ENCODE measurements around the gene CACNB2.

CACNB2 gene

DNA sequence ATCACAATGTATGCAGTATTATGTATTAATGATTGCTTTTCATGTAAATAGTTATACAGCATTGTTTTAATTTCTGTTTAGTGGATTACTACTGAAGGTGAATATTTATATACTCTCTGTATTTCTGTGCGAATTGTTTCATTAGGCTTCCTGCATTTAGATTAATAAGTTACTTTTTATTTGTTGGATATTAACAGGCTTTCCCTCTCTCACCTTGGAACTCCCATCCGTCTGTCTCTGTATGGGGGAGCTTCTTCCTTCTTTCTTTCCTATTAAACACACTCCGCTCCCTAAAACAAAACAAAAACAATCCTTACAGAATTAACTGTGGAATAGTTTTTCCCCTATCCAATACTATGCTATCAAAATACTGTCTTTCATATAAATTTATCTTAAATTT lies 205.1 kb downstream of the CACNB2 start:
- no peak for DNase-seq

DNA sequence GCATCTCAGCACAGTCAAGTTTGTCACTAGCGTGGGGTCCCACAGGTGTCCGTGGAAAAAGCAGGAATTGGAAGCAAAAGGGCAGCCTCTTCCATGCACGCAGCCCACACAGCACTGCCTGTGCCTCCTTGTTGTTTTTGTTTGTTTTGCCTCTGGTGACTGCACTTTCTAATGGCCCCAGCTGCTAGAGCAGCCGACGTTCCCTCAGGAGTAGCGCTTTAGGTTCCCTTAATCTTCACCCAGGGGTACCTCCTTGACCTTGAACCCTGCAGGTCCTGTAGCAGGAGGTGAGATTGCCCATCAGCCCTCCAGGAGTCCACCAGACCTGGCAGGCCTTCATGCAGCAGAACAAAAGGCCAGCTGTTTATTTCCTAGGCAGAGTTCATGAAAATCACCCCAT lies 210.1 kb downstream of the CACNB2 start:
- no peak for DNase-seq

DNA sequence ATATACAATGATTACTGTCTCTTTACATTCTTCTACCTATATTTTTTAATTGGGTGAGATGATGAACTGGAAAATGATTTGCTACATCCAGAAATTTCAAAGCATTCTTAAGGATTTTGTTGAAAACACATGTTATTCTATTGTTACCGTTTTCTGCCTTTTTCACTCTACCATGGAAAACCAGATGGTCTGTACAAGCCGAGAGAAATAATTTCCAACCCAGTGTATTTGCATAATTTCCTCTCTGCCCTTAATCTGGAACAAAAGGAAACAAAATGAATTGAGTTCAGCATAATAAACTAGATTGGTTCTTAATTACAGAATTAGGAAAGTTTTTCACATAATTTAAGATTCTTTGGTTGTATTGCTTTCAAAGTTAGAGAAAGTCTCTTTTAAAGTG lies 211.2 kb downstream of the CACNB2 start:
- no peak for DNase-seq

GRCh38 chr10:18352175-18352574 lies 212.0 kb downstream of the CACNB2 start:
- no peak for DNase-seq

DNA sequence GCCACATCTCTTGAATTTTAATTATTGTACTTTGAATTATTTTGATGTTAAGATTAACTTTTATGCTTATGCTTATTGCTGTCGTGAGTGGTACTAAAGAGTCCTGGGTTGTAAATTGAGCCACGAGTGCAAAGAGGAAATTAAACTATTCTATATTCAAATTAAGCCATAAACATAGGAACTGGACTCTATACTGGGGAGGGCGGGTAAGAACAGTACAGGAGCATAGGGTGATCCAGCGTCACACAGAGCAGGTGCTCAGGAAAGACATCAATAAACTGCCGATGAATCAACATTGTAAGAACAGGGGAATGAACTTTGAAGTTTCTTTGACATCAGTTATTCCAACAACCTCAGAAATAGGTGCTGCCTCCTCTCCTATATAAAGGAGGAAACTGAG lies 219.6 kb downstream of the CACNB2 start:
- DNase-seq, result no peak

DNA sequence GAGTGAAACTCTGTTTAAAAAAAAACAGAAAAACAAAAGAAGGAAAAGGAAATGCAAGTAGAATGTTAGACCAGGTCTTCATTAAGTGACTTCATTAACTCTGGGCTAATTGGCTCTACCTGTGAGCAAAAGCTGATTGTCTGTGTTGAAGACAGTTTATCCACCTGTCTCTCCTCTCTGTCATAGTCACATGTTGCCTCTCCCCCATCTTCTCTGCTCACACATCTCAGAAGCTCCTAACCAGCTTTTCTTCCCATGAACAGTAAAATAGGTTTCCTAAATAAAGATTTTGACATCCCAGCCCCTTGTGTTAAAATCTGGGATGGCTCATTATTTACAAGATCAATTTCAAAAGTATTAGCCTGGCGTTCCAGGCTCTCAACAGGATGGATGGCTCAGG lies 222.7 kb downstream of the CACNB2 start:
- DNase-seq, result no peak

GRCh38 chr10:18364987-18365775 lies 225.0 kb downstream of the CACNB2 start:
- DNase-seq, result no peak

GRCh38 chr10:18367840-18368239 lies 227.6 kb downstream of the CACNB2 start:
- DNase-seq, result no peak

DNA sequence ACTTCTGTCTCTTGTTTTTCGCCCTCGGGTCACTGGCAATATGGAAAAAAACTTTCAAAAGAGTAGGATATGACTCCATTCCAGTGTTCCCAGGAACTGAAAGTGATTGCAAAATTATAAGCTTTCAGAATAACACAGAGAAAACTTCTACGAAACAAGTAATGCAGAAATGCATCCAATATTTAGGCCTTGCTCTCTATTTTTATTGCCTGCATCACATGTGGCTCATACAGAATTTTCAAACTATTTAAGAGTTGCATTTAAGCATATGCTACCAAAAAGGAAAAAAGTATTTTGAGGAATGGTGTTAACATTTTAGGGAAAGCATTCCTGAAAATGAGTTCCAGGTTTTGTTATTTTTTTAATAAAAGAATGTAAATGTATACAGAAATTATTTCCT lies 228.0 kb downstream of the CACNB2 start:
- DNase-seq, result no peak

- no peak for DNase-seq
These were observed 228.5 kb downstream of the CACNB2 start for GRCh38 chr10:18368682-18369081.

DNA sequence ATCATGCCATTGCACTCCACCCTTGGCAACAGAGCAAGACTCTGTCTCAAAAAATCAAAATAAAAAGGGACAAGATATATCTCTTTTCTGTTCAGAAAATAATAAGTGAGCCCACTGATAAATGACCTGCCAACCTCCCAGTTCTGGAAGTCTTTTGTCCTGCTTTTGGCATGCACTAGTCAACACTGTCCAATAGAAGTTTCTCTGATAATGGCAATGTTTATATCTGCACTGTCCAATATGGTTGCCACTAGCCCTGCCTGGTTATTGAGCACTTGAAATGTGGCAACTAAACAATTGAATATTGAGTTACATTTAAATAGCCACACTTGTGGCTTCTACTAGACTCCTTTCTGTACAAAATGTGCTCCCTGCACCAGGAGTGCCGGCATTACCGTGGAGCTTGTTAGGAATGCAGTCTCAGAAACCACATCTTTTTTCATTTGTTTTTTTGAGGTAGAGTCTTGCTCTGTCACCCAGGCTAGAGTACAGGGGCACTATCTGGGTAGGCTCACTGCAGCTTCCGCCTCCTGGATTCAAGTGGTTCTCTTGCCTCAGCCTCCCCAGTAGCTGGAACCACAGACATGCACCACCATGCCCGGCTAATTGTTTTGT lies 229.7 kb downstream of the CACNB2 start:
- DNase-seq, result no peak

- DNase-seq, result no peak
These were observed 236.4 kb downstream of the CACNB2 start for GRCh38 chr10:18376650-18377049.

DNA sequence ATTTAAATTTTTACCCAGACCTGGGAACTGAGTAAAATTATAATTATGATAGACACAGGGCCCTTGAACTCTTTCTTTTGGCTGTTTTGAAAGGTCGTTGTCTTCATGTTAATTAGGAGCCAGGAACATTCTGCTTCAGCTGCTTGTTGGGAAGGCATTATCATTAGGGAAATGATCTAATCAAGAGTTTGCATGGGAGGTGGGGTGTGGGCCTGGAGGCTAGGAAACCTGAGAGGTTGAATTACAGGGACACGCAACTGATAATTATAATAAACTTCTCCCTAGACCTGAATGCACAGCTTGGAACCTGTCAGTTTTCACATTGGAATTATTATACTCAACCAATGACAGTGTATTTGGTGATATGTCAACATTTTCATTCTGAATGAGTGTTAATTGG lies 237.7 kb downstream of the CACNB2 start:
- no peak for DNase-seq

- DNase-seq, result no peak
These were observed 238.5 kb downstream of the CACNB2 start for GRCh38 chr10:18378766-18379165.

DNA sequence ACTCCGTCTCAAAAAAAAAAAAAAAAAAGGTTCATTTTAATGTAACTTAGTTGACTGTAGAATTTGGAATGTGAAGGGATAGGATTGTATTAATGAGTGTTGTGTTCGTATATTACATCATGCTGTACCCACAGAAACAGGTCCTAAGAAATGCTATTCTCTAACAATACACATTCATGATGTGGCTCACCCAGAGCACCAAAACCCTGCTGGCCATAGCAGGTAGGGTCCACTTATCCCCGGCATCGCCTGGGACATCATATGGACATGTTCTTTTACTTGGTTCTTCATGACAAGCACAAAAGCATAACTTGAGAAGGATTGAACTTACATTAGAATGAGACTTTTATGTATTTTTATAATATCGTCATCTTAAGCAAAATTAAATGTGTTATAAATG lies 241.5 kb downstream of the CACNB2 start:
- DNase-seq, result no peak

DNA sequence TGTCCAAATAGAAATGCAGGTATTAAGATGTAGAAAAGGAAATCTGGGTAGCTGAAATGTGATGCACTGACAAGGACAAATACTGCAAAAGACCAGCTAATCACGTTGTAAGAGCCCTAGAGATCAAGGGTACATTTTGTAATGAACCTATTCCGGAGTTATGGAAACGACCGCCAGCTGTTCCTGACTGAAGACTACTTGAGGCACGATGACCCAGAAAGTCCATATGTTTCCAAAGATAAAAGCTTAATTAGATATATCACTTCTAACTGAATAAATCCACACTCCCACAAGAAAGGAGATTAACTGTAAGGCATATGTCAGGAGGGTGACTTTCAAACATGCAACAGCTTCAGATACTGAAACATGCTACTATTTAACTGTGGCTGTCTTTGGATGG lies 257.7 kb downstream of the CACNB2 start:
- DNase-seq, result no peak

DNA sequence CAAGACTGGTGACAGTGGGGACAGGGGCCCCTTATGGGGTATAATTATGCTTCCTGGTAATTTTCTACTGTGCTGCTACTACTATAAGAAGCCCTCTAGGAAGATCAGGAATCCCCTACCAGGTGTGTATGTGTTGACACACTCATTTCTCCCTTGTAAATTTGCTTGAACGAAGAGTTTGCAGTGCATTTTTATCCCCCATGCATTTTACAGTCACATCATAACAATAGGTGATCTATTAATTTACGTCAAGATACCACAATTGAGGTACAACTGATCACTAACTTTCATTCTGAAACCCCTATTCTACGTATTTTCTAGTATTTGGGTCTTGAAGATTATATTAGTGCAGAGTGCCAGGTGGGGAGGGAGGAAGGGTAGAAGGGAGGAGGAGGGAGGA lies 258.9 kb downstream of the CACNB2 start:
- DNase-seq, result no peak

GRCh38 chr10:18400201-18400905 lies 260.1 kb downstream of the CACNB2 start:
- DNase-seq, result no peak

DNA sequence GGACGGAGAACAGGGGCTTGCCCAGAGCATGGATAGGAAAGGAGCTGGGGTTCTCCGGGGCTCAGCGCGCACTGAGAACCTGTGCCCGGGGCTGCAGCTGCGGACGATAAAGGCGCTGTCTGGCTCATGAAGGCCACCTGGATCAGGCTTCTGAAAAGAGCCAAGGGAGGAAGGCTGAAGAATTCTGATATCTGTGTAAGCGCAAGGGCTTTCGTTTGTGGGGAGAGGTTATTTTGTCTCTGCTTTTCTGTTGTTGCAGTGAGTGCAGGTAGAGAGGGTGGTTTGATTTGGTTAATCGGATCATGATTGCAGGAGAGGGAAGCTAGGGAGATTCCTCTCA lies 260.7 kb downstream of the CACNB2 start:
- DNase-seq, result peak; percentile 12

- DNase-seq, result no peak
These were observed 261.4 kb downstream of the CACNB2 start for GRCh38 chr10:18401416-18402195.

GRCh38 chr10:18402853-18403252 lies 262.6 kb downstream of the CACNB2 start:
- no peak for DNase-seq

DNA sequence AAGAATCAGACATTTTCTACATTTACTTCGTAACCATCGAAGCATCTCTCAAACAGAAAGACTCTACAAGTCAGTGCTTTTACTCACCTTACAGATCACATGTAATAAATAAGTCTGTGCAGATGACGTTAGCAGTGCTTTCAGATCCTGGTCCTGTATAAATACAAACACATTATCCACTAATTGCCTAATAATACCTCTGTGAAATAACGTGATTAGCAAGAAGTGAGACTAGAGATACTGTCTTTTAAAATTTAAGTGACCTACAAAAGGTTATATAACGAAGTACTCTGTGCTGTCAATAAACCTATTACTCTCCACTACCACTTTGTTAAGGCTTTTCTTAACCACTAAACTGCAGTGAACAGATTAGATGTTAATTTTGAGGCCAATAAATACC lies 264.3 kb downstream of the CACNB2 start:
- DNase-seq, result no peak

- DNase-seq, result no peak
These were observed 265.9 kb downstream of the CACNB2 start for GRCh38 chr10:18406136-18406535.

Data from RPMI8226 (cell line).